ENCODE measurements around the gene ITIH3. TPM values are rescaled to one million over a fixed set of nuclear protein-coding genes. Genes with fewer than 3 reads are reported as not detected.
A peak's percentile ranks its signal among the peaks of the same experiment; 100 is the strongest.

Gene ITIH3
- total and polyA plus RNA-seq, 7 donors: 0.18 to 0.77 (median 0.29) TPM; not detected in 2

GRCh38 chr3:52847241-52847640 lies 52.6 kb downstream of the ITIH3 start:
- H3K27me3 ChIP-seq (ENCODE audit: insufficient read depth in 3 of 3, low read length in 2 of 3): no peaks in the 10 kb centered on the region
- H3K4me3 ChIP-seq: no peak overlapping the region
- no peaks in the 10 kb centered on the region for H3K9me3 ChIP-seq
- peaks cover 74% of the 10 kb centered on the region for H3K4me1 ChIP-seq
- H3K27ac ChIP-seq: peak overlapping the region; percentile 97
- WGBS, 3 donors: 89 to 96% (median 94%) methylated on average over 6 of the region's 6 CpGs
- intact Hi-C loops (cut with DNase I): no loop called here
- no peak for TF ChIP-seq CTCF (IDR thresholded peaks at IDR 0.05)
- no peak for ATAC-seq
- DNase-seq: peak in 1 of 2 donors; percentile 36
- peaks cover 0 to 23% of the 10 kb centered on the region in 2 donors for H3K36me3 ChIP-seq (ENCODE audit: insufficient read depth in 1 of 2, low read depth in 1 of 2)

- Histone ChIP-seq H3K4me3 (no peak overlapping the region), H3K27me3 (ENCODE audit: insufficient read depth in 3 of 3, low read length in 2 of 3) (no peaks in the 10 kb centered on the region), H3K9me3 (no peaks in the 10 kb centered on the region), H3K27ac (peak overlapping the region; percentile 97), H3K36me3 (ENCODE audit: insufficient read depth in 1 of 2, low read depth in 1 of 2) (peaks cover 0 to 27% of the 10 kb centered on the region in 2 donors), H3K4me1 (peaks cover 69% of the 10 kb centered on the region)
- no peak for TF ChIP-seq CTCF (IDR thresholded peaks at IDR 0.05)
- DNase-seq (peak in 1 of 2 donors; percentile 45), ATAC-seq (no peak)
- 70 to 88% (median 81%) methylated on average over 7 of the region's 7 CpGs for WGBS, 3 donors
- intact Hi-C loops (cut with DNase I): no loop called here
Measured at GRCh38 chr3:52847726-52848125, 53.1 kb downstream of the ITIH3 start.

- Histone ChIP-seq H3K27me3 (ENCODE audit: insufficient read depth in 3 of 3, low read length in 2 of 3) (no peaks in the 10 kb centered on the region), H3K4me1 (peaks cover 60% of the 10 kb centered on the region), H3K4me3 (no peak overlapping the region), H3K36me3 (ENCODE audit: insufficient read depth in 1 of 2, low read depth in 1 of 2) (peaks cover 0 to 27% of the 10 kb centered on the region in 2 donors), H3K9me3 (no peaks in the 10 kb centered on the region), H3K27ac (peak overlapping the region; percentile 97)
- DNase-seq: peak; percentile 50 to 78
- 38 to 60% (median 40%) methylated on average over 7 of the region's 7 CpGs for whole genome bisulfite sequencing, 3 donors
- no peak for TF ChIP-seq CTCF (IDR thresholded peaks at IDR 0.05)
- ATAC-seq: peak; percentile 85 to 89 (median 88)
- intact Hi-C loops (cut with DNase I): no loop called here
Measured at GRCh38 chr3:52848617-52849016, 54.0 kb downstream of the ITIH3 start.

- Histone ChIP-seq H3K27me3 (ENCODE audit: insufficient read depth in 3 of 3, low read length in 2 of 3) (no peaks in the 10 kb centered on the region), H3K4me1 (peaks cover 50% of the 10 kb centered on the region), H3K36me3 (ENCODE audit: insufficient read depth in 1 of 2, low read depth in 1 of 2) (peaks cover 2 to 37% of the 10 kb centered on the region in 2 donors), H3K27ac (peak overlapping the region; percentile 97), H3K4me3 (no peak overlapping the region), H3K9me3 (no peaks in the 10 kb centered on the region)
- DNase-seq (peak in 1 of 2 donors; percentile 53), ATAC-seq (no peak)
- intact Hi-C loops (cut with DNase I): loop anchor here (5.0 to 10.0 kb wide), 7 partner anchors 43 to 345 kb away; no protein-coding TSS in a partner anchor
- no peak for TF ChIP-seq CTCF (IDR thresholded peaks at IDR 0.05)
- 95 to 96% (median 96%) methylated on average over 15 of the region's 15 CpGs for WGBS, 3 donors
Measured at GRCh38 chr3:52849656-52850055, 55.1 kb downstream of the ITIH3 start.

- ATAC-seq (peak; percentile 36 to 51 (median 44)), DNase-seq (peak in 1 of 2 donors; percentile 64)
- Histone ChIP-seq H3K9me3 (no peaks in the 10 kb centered on the region), H3K27ac (peak overlapping the region; percentile 25), H3K4me3 (no peak overlapping the region), H3K36me3 (ENCODE audit: insufficient read depth in 1 of 2, low read depth in 1 of 2) (peaks cover 2 to 47% of the 10 kb centered on the region in 2 donors), H3K4me1 (peaks cover 34% of the 10 kb centered on the region), H3K27me3 (ENCODE audit: insufficient read depth in 3 of 3, low read length in 2 of 3) (no peaks in the 10 kb centered on the region)
- intact Hi-C loops (cut with DNase I): loop anchor here (5.0 to 10.0 kb wide), 7 partner anchors 41 to 343 kb away; no protein-coding TSS in a partner anchor
- TF ChIP-seq CTCF (IDR thresholded peaks at IDR 0.05): peak; percentile 66
- 53 to 64% (median 56%) methylated on average over 3 of the region's 3 CpGs for WGBS, 3 donors
Measured at GRCh38 chr3:52851348-52851747, 56.8 kb downstream of the ITIH3 start.

Measured in psoas muscle (tissue), 8 donors.